SKM-1 (cell line): ENCODE results near the gene RNF141.
A peak's percentile ranks its signal among the peaks of the same experiment; 100 is the strongest.

Experiments
- DNase-seq: peaks from one replicate; lab custom pipeline; 2025; ENCODE audit not compliant: unreplicated experiment; lab: John Stamatoyannopoulos, UW

RNF141 gene

DNA sequence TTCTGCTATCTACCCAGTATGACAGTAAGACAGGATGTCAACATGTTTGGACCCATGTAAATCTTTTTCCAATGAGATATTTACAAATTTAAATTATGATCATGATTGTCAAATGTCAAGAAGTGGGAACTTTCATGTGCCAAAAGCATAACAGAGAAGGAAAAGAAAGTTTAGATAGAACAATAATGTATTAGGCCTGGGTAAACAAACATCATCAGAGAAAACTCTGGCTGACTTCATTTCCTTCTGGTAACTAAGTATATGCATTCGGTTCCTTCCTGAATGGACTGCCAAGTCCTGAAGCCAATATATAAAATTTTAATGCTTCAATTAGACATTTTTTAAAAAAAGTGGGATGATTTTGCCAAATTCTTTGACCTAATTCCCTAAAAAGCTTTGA lies 16.5 kb downstream of the RNF141 start:
- DNase-seq: no peak

DNA sequence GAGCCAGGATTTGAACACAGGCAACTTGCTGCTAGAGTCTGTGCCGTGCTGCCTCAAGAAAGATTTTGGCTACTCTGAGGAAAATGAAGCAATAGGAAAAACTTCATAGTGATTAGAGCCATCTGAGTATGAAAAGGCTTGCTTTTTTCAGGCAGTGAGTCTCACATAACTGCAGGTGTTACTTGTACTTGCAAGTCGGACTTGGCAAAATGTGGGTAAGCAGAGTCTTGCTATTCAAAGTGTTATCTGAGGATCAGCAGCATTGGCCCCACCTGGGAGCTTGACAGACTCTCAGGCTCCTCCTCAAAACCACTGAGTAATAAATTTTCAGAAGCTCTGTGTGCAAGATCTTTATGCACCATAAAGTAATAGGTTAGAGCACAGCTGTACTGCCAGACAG lies 18.1 kb downstream of the RNF141 start:
- no peak for DNase-seq

DNA sequence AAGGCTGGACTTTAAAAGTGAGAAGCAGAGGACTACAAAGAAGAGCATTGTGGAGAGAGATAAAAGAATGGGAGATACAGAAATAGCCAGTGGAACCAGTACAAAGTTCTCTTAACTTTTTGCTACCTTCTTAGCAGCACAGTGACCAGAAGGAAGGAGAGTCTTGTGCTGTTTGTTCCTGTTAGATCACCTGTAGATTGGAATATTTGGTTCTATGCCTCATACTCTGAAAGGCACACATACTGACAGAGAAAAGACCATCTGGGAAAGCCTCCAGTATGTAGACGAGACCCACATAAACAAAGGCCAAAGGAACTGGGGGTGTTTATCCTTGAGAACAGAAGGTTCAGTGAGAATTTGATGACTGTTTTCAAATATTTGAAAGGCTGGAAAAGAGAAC lies 18.7 kb downstream of the RNF141 start:
- no peak for DNase-seq

DNA sequence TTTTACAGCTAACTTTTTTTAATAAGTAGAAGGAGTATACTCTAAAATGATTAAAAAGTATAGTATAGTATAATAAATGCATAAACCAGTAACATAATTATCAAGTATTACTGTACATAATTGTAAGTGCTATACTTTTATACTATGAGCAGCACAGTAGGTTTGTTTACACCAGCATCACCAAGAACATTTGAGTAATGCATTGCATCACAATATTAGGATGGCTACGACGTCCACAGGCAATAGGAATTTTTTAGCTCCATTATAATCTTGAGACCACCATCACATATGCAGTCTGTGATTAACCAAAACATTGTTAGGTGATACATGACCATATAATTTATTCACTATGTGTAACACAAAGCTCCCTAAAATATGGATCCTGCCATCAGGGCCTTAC lies 20.4 kb downstream of the RNF141 start:
- no peak for DNase-seq

DNA sequence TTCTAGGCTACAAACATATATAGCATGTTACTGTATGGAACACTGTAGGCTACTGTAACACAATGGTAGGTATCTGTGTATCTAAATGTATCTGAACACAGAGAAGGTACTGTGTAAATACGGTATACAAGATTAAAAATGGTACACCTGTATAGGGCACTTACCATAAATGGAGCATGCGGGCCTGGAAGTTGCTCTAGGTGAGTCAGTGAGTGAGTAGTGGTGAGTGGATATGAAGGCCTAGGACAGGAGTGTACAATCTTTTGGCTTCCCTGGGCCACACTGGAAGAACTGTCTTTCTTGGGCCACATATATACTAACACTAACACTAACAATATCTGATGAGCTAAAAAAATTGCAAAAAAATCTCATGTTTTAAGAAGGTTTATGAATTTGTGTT lies 21.4 kb downstream of the RNF141 start:
- DNase-seq: no peak

DNA sequence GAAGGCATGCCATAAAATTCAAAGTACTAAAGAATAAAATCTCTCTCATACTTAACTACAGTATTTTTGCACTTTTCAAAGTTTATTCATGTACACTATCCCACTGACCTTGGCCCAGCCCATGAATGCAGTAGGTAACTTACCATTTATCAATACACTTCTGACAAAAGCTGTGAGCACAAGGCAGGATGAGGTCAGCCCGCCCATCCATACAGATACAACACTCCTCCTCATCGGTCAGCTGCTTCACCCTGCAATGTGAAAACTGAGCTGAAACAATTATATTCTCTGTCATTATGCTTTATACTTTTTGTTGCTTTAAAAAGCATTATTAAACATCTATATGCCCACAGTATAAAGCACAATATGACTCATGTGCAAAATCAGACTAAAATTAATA lies 22.1 kb downstream of the RNF141 start:
- DNase-seq: no peak

DNA sequence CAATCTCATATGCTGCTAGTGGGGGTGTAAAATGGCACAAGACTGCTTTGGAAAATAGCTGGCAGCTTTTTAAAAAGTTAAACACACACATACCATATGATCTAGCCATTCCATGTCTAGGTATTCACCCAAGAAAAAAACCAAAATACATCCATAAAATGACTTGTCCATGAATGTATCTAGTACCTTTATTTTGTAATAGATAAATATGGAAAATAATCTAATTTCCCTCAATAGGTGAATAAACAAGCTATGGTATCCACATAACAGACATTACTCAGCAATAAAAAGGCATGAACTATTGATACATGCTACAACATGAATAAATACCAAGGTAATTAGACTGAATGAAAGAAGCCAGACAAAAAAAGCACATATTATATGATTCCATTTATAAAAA lies 22.9 kb downstream of the RNF141 start:
- DNase-seq: no peak

DNA sequence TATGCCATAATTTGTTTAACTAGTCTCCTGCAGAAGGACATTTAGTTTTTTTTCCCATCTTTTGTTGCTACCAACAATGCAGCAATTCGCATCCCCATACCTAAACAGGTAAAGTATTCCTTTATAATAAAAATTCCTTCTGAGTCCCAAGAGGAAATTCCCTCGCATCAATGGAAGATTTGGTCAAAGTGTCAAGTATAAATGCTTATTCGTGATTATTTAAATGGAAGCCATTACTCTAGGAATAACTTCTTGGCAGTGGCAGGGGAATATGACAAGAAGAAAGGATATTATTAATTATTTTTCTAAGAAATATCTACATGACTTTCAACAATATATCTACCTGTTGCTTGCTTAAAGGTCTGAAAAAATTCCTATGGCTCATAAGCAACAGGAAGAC lies 25.6 kb downstream of the RNF141 start:
- no peak for DNase-seq

DNA sequence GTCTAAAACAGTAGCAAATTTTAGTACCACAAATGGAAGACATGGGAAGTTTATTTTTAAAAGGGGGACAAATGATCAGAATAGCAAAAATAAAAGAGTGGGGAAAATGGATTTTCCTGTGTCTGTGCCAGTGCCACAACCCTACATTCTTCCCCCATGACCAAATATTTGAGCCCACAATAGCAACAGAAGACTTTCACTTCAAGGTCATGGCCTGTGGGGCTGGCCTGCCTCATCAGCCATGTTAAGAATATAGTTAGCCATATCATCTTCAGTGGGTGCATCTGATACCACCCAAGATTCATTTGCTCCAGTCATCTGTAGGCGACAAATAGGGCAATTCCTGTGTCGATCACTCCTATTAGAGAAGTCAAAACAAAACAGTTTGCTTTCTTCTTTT lies 26.3 kb downstream of the RNF141 start:
- no peak for DNase-seq

DNA sequence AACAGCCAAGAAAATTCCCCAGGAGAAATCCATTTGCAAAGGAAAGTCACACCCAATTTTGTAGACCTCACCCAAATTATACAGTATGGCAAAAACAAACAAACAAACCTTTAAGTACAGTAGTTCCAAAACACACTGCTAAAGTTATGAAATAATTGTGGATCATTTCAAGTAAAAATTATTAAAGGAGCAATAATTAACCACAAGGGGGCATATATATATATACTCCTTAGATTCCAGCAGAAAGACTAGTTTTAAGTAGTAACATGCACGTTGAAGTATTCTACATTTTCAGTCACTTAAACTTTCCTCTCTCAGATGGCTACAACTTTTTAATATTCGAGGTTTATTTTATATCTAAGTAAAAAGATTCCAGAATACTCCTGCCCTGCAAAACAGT lies 26.8 kb downstream of the RNF141 start:
- DNase-seq: no peak

DNA sequence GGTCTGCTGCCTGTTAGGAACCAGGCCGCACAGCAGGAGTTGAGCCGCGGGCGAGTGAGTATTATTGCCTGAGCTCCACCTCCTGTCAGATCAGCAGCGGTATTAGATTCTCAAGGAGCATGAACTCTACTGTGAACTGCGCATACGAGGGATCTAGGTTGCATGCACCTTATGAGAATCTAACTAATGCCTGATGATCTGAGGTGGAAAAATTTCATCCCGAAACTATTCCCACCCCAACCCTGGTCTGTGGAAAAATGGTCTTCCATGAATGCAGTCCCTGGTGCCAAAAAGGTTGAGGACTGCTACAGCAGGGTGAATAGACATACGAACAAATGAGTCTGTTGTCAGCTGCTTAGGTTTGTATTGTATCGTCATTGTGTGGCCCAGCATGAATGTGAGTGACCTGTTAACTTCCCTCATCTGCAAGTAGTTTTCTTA lies 29.8 kb downstream of the RNF141 start:
- DNase-seq: no peak

DNA sequence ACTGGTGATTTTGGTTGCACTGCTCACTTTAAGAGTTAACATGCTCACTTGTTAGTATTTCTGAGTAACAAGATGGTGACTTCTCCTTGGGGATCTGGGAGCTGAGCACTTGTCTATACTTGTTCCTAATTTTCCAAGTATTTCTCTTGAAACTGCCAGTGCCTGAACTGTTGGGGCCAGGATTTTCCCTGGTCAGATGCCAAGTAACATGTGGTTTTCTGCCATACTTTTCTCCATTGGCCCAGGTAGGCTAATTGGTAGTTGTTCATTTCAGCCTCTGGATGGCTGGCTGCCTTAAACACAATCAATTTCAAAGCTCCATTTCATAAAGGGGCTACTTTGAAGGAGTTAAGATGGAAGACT lies 35.0 kb downstream of the RNF141 start:
- DNase-seq: no peak

DNA sequence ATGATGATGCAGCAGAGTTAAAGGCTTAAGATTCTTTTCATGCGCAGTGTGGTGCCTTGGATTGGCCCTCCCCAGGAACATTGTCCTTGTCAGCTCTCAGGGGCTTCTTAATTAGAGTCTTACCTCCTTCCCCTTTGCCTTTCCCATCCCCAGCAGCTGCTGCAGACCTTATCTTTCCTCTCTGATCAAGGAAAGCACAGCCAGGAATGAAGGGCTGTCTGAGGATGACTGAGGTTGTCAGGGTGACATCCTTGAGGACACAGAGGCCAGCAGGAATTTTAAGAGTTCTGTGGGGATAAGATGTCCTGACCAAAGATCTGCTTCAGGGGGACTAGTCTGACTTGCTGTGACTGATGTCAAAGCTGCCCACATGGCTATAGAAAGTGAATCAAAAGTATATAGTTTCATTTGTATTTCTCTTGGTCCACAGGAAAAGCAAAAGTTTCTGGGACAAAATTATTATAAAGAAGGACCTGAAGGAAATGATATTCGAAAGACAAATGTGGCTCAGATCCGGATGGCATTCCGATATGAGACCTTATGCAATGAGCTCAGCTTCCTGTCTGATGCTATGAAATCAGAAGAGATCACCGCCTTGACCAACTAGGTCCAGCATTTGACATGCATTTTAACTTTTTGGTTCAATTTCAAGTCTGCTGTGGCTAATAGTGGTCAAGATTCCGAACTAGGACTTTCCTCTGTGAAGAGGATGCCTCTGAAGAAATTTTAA lies 35.5 kb downstream of the RNF141 start:
- no peak for DNase-seq

DNA sequence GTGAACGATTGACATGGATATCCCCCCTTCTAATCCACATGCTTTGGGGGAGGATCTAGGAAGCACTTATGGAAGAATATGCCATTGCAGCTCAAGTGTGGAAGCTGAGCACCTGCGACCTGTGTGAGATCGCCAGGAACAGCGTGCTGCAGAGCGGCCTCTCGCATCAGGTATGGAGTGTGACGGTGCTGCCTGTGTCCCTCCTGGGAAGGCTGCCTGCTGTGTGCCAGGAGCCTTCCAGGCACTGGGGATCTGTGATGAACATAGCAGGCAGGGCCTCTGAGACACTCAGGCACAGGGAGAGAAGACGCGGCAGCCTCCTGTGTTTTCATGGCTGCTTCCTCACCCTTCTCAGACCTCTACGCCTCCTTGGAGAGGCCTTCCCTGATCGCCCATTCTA lies 36.5 kb downstream of the RNF141 start:
- DNase-seq: no peak

DNA sequence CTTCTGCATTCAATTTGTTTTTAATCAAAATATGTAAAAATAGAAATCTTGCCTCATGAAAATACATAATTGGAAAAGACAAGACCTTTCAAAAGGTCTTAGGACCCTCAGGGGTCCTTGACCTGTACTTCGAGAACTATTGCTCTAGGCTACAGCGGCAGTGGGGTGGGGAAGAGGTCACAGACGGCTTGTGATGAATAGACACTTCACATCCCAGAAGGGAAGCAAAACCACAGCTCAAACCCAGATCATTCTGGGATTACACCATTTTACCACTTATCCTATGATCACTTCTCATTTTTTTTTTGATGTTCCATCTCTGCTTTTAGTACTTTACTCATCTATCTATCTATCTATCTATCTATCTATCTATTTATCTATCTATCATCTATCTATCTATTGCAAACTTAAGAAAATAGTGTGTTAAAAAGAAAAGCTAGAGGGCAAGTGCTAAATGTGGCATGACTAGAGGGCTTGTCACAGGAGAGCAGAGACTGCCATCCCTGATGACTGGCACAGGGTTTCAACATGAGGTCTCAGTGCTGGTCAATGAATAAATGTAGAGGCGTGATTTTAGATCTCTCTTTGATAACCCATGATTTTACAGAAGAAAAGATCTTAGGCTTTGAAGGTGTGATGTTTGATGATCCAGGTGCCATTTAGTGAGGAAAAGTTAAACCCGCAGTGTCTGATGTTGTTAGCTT lies 37.1 kb downstream of the RNF141 start:
- DNase-seq: peak; percentile 79

DNA sequence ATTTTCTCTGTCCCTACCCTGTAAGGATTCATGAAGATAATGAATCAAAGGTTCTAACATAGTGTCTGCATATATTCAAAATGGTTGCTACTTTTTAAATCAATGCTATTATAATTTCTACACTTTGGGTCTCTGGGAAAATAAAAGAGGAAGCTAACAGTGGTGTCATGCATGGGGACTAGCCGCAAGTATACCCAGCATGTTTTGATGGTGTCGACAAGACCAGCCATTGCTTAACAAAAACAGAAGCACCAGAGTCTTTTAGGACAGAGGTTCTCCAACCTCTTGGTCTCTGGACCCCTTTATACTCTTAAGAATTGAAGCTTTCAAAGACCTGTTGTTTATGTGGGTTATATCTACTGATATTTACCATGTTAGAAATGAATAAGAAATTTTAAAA lies 37.8 kb downstream of the RNF141 start:
- DNase-seq: peak; percentile 91

DNA sequence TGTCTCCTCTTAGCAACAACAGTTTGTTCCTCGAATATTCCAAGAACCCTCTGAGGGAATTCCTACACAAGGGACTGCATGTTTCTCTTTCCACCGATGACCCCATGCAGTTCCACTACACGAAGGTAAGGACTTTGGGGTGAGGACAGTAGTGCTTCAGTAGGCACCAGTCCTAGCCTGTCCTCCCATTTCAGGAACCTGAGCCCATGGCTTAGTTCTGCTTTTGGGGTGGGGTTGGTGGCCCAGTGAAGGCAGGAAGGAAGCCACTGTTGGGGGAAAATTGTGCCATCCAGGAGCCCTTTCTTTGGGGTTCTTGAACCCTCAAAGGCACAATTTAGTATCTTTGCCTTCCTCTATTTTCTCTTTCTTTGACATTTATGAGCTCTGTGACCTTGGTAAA lies 38.2 kb downstream of the RNF141 start:
- peak; percentile 34 for DNase-seq

DNA sequence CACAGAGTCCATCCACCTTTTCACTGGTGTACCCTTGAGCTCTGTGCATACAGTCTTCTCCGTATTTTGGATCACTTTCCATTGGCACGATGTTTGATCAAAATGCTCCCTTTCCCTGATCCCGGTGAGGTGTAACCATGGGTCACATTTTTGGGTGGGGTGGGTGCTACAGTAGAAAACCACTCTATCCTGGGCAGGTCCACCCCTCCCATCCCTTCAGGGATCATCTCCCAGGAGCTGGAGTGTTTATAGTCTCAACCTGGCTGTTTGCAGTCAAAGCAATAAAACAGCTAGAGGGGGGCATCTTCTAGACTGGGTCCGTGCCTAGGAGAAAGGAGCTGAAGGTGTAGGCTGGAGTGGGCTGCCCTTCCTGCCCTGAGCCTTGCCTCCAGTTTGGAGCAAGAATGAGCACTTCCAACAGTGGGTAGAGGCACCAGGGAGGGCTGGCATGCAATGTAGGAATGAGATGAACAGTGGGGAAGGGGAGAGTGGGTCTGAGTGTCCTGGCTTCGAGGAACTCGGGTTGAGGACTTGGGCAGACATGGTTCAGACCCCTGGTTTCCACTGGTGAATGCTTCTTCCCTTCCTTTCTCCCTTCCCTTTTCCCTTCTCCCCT lies 38.8 kb downstream of the RNF141 start:
- DNase-seq: no peak

DNA sequence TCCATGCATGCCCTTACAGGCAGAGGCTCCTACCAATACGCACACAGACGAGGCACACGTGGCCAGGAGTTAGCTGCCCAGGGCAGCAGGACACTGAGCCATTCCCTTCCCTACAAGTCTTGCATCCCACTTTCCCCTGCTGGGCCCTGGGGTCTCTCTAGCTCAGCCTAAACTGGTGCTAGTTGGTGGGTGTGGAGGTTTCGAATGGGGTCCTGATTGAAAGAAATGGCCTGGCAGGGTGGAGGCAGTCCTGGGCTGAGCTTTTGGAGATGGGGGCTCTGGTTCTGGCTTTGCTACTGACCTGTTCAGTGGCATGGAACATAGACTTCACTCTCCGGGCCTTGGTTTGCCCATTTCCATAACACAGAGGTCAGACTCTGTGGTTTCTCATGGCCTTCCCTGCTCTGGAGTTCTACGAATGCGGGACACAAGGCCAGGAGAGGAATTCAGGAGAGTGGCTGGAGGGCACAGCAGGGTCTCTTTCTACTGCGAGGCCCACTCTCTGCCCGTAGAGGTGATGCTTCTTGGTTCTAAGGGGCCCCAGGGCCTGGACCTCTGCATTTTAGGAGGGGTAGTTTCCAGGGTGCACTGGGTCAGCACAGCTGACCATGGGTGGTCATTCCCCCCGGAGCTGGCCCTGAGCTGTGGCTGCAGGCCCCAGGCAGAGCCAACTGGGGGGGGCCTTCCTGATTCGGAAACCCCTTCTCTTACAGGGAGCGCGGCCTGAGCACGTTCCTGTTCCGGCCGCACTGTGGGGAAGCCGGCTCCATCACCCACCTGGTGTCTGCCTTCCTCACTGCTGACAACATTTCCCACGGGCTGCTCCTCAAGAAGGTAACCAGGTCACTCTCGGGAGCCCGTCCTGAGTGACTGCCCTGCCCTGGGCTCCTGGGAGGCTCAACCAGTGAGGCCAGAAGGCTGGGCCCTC lies 40.0 kb downstream of the RNF141 start:
- no peak for DNase-seq

DNA sequence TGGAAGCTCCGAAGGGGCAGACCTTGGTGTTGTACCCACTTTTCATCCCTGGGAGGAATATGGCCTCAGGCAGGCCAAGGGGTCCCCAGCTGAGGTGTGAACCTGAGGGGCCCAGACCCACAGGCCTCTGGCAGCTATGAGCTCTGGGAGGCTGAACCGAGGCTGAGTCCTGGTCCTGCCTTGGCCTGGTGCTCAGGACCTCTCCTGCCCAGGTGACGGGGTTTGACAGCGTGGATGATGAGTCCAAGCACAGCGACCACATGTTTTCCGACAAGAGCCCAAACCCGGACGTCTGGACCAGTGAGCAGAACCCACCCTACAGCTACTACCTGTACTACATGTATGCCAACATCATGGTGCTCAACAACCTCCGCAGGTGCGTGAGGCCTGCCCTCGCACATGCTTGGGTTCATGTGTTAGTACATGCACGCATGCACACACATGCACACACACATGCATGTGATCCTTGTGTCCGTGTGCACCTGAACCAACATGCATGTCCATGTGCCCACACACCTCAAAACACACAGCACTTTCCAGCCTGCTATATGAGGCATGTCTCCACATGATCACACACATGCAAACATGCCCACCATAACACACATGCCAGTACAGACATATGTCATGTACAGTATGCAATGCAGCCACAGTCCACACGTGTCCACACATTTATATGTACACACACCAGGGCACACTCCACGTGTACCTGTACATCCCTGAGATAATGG lies 40.9 kb downstream of the RNF141 start:
- DNase-seq: no peak

DNA sequence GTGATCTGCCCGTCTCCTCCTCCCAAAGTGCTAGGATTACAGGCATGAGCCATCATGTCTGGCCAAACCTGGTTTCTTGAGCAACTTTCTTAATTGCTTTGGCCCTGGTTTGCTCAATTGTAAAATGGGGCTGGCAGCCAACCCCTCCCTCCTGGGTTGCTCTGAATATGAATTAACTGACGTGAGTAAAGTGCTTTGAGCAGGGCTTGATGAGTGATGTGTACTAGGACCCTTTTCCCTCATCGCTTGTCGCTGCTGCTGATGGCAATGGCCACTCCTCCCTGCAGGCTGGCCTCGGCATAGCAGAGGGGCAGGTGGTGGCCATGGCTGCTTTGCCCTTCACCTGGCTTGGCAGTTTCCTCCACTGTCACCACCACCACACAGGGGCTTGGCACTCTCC lies 41.5 kb downstream of the RNF141 start:
- DNase-seq: no peak
